Loucy (cell line): ENCODE results near the gene MBD2.

Experiments used
- EZH2phosphoT487 ChIP-seq: fragments of 200-600 bp; IDR thresholded peaks from 2 replicates; pipeline ENCODE4 v1.6.1; 2018; ENCODE audit warnings: antibody characterized with exemption, mild to moderate bottlenecking, moderate library complexity, borderline replicate concordance
- TF ChIP-seq, protein P1 (sequence below): fragments of 200-600 bp; sonication (generic); conservative IDR thresholded peaks from 2 replicates; pipeline ENCODE4 v1.5.1; 2014; ENCODE audit warnings: mild to moderate bottlenecking, antibody characterized with exemption, low read length

DNA sequence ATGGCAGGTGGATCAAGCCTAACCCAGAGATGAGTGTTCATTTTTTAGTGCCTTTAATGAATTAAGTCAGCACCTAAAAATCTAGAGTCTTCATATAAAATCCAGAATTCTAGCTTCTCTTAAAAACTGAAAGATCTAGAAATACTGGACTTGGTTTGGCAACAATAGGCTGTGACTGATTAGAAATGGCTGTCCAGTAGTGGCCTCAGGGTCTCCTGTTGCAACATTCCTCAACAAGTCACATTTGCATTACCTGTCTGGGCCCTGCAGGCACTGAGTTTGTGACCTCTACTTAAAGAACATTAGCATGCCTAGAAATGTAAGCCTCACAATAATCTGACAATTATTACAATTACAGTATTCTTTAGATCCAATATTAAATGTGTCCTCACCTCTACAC lies 33.1 kb downstream of the MBD2 start:
- TF ChIP-seq, protein P1, sequence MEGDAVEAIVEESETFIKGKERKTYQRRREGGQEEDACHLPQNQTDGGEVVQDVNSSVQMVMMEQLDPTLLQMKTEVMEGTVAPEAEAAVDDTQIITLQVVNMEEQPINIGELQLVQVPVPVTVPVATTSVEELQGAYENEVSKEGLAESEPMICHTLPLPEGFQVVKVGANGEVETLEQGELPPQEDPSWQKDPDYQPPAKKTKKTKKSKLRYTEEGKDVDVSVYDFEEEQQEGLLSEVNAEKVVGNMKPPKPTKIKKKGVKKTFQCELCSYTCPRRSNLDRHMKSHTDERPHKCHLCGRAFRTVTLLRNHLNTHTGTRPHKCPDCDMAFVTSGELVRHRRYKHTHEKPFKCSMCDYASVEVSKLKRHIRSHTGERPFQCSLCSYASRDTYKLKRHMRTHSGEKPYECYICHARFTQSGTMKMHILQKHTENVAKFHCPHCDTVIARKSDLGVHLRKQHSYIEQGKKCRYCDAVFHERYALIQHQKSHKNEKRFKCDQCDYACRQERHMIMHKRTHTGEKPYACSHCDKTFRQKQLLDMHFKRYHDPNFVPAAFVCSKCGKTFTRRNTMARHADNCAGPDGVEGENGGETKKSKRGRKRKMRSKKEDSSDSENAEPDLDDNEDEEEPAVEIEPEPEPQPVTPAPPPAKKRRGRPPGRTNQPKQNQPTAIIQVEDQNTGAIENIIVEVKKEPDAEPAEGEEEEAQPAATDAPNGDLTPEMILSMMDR, result no peak
- TF ChIP-seq EZH2phosphoT487, result no peak
